GM21390 (cell line): ENCODE results near the gene RPL29.
A peak's percentile ranks its signal among the peaks of the same experiment; 100 is the strongest.

Experiments used
- ATAC-seq: cut with Tn5 transposase; IDR thresholded peaks from one replicate; pipeline ENCODE4 v1.9.1; 2021; ENCODE audit not compliant: unreplicated experiment

RPL29 gene

GRCh38 chr3:51983578-51984268 is 12.0 kb downstream of the RPL29 start:
- ATAC-seq = no peak

GRCh38 chr3:51982838-51983577 is 12.7 kb downstream of the RPL29 start, which contains the start of gene ACY1:
TSS of gene ACY1 (plus strand) at chr3:51983535. CDS start at chr3:51984065, 530 bp downstream.
- ATAC-seq = peak; percentile 77

GRCh38 chr3:51982352-51982837 is 13.3 kb downstream of the RPL29 start:
- peak; percentile 48 for ATAC-seq

GRCh38 chr3:51980253-51980652 is 15.4 kb downstream of the RPL29 start:
- no peak for ATAC-seq

- ATAC-seq = no peak
Measured at GRCh38 chr3:51978143-51978502, 17.6 kb downstream of the RPL29 start.

- no peak for ATAC-seq
Measured at GRCh38 chr3:51977446-51978142, 18.1 kb downstream of the RPL29 start.

GRCh38 chr3:51975852-51976549 is 19.7 kb downstream of the RPL29 start:
- no peak for ATAC-seq

GRCh38 chr3:51974963-51975851 is 20.5 kb downstream of the RPL29 start, which contains the start of gene ABHD14A:
TSS of gene ABHD14A (plus strand) at chr3:51975064. CDS start at chr3:51975136, 72 bp downstream.
- peak; percentile 59 for ATAC-seq

GRCh38 chr3:51974277-51974962 is 21.3 kb downstream of the RPL29 start:
- peak; percentile 5 for ATAC-seq

- no peak for ATAC-seq
Measured at GRCh38 chr3:51971350-51971749, 24.3 kb downstream of the RPL29 start.

GRCh38 chr3:51970606-51971300 is 24.9 kb downstream of the RPL29 start:
- ATAC-seq = no peak

- no peak for ATAC-seq
Measured at GRCh38 chr3:51969841-51970240, 25.9 kb downstream of the RPL29 start.

- ATAC-seq = no peak
Measured at GRCh38 chr3:51968883-51969678, 26.6 kb downstream of the RPL29 start.

GRCh38 chr3:51968170-51968775 is 27.4 kb downstream of the RPL29 start:
- no peak for ATAC-seq

- ATAC-seq = peak; percentile 63
Measured at GRCh38 chr3:51967384-51968169, 28.1 kb downstream of the RPL29 start, which contains the start of gene PCBP4. TSS of gene PCBP4 (minus strand) at chr3:51967454. CDS start at chr3:51961240, 6,214 bp downstream.

GRCh38 chr3:51966922-51967383 is 28.7 kb downstream of the RPL29 start:
- ATAC-seq = peak; percentile 48
